Thyroid gland (tissue), 4 donors: ENCODE results near the gene HEXD.

ENCODE experiments used
- POLR2A ChIP-seq, 2 donors: fragments of 450-650 bp; IDR thresholded peaks; one replicate each; pipeline ENCODE4 v1.6.1; 2017; ENCODE audit warnings: antibody characterized with exemption in 2 of 2, mild to moderate bottlenecking in 2 of 2, moderate library complexity in 1 of 2
- TF ChIP-seq, protein P1 (sequence below), 6 experiments: fragments of 200-600 bp in 3 of 6; fragments of 450-650 bp in 3 of 6; sonication (generic) in 3 of 6; IDR thresholded peaks; one replicate each; pipeline ENCODE4 v1.5.1; 2016 to 2019; ENCODE audit warnings: antibody characterized with exemption in 6 of 6, mild to moderate bottlenecking in 2 of 6, inconsistent platforms in 1 of 6, moderate library complexity in 1 of 6

DNA sequence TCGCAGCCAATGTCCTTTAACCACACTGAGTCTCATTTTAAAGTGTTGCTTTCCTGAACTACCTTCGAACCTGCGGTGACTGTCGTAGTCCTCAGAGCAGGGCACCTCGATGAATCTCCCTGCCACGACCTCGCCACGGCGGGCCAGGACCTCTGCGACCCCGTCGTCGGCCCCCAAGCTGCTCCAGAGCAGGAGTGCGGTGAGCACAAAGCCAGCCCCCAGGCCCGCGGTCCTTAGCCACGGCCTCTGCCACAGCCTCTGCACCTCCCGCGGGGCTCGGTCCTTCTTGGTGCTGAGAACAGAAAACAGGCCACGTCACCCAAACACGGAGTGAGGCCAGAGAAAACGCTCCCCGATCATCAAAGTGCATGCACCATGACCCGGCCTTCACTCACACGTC lies 2.8 kb upstream of the HEXD start:
- TF ChIP-seq, protein P1, sequence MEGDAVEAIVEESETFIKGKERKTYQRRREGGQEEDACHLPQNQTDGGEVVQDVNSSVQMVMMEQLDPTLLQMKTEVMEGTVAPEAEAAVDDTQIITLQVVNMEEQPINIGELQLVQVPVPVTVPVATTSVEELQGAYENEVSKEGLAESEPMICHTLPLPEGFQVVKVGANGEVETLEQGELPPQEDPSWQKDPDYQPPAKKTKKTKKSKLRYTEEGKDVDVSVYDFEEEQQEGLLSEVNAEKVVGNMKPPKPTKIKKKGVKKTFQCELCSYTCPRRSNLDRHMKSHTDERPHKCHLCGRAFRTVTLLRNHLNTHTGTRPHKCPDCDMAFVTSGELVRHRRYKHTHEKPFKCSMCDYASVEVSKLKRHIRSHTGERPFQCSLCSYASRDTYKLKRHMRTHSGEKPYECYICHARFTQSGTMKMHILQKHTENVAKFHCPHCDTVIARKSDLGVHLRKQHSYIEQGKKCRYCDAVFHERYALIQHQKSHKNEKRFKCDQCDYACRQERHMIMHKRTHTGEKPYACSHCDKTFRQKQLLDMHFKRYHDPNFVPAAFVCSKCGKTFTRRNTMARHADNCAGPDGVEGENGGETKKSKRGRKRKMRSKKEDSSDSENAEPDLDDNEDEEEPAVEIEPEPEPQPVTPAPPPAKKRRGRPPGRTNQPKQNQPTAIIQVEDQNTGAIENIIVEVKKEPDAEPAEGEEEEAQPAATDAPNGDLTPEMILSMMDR (IDR thresholded peaks at IDR 0.05), result no peak
- no peak for TF ChIP-seq POLR2A (IDR thresholded peaks at IDR 0.05)
